Measurements from ENCODE around the gene RPUSD3.

Gene RPUSD3

DNA sequence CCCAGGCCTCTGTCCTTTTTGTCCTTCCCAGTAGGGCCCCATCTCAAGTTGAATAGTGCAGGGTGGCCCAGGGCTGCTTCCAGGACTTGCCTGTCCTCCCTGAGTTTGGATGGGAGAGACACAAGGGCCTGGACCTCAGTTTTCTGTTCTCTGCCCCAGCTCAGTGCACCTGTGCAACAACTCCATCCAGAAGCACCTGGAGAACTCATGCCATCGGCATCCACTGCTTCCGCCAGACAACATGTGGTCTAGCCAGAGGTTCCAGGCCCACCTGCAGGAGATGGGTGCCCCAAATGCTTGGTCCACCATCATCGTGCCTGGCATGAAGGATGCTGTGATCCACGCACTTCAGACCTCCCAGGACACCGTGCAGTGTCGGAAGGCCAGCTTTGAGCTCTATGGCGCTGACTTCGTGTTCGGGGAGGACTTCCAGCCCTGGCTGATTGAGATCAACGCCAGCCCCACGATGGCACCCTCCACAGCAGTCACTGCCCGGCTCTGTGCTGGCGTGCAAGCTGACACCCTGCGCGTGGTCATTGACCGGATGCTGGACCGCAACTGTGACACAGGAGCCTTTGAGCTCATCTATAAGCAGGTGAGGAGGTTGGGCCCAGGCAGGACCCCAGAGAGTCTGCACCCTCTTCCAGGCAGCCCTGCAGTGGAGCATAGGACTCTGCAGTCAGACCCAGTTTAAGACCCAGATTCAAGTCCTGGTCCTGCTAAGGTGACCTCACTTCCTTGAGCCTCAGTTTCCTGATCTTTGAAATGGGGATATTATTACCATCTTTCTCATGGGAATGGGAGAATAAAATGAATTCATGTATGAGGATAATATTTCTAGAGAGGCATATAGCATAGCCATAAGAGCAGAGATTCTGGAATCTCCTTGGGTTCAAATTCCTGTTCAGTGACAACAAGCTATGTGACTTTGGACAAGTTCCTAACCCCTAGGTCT is 14.7 kb downstream of the RPUSD3 start:
- DNase-seq (ENCODE audit: low read depth): no peak
- TF ChIP-seq, protein P1, sequence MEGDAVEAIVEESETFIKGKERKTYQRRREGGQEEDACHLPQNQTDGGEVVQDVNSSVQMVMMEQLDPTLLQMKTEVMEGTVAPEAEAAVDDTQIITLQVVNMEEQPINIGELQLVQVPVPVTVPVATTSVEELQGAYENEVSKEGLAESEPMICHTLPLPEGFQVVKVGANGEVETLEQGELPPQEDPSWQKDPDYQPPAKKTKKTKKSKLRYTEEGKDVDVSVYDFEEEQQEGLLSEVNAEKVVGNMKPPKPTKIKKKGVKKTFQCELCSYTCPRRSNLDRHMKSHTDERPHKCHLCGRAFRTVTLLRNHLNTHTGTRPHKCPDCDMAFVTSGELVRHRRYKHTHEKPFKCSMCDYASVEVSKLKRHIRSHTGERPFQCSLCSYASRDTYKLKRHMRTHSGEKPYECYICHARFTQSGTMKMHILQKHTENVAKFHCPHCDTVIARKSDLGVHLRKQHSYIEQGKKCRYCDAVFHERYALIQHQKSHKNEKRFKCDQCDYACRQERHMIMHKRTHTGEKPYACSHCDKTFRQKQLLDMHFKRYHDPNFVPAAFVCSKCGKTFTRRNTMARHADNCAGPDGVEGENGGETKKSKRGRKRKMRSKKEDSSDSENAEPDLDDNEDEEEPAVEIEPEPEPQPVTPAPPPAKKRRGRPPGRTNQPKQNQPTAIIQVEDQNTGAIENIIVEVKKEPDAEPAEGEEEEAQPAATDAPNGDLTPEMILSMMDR (IDR thresholded peaks at IDR 0.05; ENCODE audit: control insufficient read depth, extremely low read depth, insufficient read depth): no peak
- no peak overlapping the region for H3K4me3 ChIP-seq (ENCODE audit: low read depth, low read length)

DNA sequence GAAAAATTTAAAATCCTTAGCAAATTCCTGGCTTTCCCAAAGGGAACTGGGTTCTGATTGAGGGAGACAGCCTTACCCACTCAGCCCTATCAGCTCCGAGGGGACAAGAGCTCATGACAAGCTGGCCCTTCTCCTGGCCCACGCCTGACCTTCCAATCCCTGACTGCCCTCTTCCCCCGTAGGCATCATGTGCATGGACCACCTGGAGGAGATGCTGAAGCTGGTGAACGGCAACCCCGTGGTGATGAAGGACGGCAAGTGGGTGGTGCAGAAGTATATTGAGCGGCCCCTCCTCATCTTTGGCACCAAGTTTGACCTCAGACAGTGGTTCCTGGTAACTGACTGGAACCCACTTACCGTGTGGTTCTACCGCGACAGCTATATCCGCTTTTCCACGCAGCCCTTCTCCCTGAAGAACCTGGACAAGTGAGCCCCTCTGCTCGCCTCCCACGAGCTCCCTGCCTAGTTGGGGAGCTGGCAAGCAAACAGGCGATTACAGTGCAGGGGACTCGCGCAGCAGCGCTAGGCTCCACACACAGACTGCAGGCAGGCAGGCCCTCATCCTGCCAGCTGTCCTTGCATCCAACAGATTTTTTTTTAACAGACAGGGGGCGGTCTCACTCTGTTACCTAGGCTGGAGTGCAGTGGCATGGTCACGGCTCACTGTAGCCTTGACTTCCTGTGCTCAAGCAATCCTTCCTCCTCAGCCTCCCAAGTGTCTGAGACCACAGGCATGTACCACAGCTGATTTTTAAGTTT is 16.8 kb downstream of the RPUSD3 start:
- DNase-seq (ENCODE audit: low read depth): no peak
- TF ChIP-seq, protein P1 (IDR thresholded peaks at IDR 0.05; ENCODE audit: control insufficient read depth, extremely low read depth, insufficient read depth): peak; percentile 31; the same call in 1 of the 2 replicates

DNA sequence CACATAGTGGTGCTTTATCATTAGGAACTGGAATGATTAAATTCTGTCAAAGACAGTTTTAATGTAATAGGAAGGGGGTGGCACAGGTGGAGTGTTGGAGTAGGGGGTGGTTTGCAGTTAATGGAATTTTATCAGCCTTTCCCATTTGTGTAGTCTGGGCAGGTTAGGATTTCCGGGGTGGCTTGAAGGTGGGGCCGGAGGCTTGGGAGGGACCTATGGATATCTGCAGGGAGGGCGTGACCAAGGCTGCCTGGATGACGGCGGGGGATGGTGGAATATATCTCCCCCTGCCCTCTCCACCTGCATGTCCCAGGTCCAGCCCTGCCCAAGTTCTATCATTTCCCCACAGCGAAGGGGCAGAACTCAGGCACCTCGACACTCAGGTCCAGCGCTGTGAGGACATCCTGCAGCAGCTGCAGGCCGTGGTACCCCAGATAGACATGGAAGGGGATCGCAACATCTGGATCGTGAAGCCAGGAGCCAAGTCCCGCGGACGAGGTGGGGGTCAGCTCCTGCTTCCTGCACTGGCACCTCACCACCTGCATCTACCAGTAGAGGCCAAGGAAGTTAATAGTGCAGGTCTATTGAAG is 18.3 kb downstream of the RPUSD3 start:
- H3K4me3 ChIP-seq (ENCODE audit: low read depth, low read length): no peak overlapping the region
- TF ChIP-seq, protein P1 (IDR thresholded peaks at IDR 0.05; ENCODE audit: control insufficient read depth, extremely low read depth, insufficient read depth): no peak
- no peak for DNase-seq (ENCODE audit: low read depth)

More for the DNA sequence above, 16.8 kb downstream of the RPUSD3 start:
- no peak overlapping the region for H3K4me3 ChIP-seq (ENCODE audit: low read depth, low read length)

DNA sequence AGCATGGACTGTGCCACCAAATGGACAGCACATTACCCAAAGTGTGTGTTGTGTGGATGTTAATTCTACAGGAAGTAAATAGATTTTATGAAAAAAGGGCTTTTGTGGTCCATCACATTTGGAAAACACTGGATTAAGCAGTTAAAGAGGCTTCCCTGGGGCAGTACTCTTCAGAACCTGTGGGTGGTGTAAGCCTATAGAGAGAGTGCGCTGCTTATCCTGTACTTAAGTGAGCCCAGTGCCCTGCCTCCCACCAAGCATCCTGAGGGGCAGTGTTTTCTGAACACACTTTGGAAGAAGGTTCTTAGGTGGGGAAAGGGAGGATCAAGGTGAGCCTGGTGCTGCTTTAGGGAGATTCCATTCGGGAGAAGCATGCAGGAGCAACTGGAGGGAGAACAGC is 22.9 kb downstream of the RPUSD3 start:
- no peak for DNase-seq (ENCODE audit: low read depth)
- H3K4me3 ChIP-seq (ENCODE audit: low read depth, low read length): no peak overlapping the region
- TF ChIP-seq, protein P1 (IDR thresholded peaks at IDR 0.05; ENCODE audit: control insufficient read depth, extremely low read depth, insufficient read depth): peak; percentile 21; the same call in 1 of the 2 replicates

DNA sequence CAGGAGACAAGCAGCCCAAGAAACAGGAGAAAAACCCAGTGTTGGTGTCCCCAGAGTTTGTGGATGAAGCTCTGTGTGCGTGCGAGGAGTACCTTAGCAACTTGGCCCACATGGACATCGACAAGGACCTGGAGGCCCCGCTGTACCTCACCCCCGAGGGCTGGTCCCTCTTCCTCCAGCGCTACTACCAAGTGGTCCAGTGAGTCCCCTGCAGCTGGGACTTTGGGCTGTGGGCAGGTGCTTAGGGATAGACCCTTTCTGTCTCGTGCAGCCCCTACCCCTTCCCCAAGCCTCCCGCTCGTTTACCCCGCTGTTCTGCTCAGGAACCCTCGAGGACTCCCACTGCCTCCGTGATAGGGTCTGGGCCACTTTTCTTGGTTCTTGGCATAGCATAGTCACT is 23.3 kb downstream of the RPUSD3 start:
- H3K4me3 ChIP-seq (ENCODE audit: low read depth, low read length): no peak overlapping the region
- TF ChIP-seq, protein P1 (IDR thresholded peaks at IDR 0.05; ENCODE audit: control insufficient read depth, extremely low read depth, insufficient read depth): no peak
- no peak for DNase-seq (ENCODE audit: low read depth)

DNA sequence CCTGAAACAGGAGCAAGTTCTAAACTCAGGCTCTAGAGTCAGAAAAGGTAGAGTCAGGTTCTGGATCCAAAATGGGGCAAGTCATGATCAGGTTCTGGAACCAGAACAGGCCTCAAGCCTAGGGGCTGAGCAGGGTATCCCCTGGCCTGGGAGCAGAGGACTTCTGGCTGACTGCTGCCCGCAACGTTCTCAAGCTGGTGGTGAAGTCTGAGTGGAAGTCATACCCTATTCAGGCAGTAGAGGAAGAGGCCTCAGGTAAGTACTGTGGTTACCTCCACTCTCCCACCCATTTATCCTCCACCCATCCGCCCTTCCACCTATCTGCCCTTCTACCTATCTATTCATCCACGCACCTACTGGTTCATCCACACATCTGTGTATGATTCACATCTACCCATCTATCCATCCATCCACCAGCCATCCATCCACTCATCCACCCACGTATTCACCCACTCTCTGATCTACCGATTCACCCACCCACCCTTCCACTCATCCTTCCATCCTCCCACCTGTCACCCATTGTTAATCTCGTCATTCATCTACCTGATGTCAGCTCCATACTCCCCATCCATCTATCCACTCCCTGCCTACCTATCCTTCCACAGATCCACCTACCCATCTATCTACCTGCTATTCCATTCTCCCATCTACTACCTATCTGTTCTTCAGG is 25.0 kb downstream of the RPUSD3 start:
- no peak for DNase-seq (ENCODE audit: low read depth)
- TF ChIP-seq, protein P1 (IDR thresholded peaks at IDR 0.05; ENCODE audit: control insufficient read depth, extremely low read depth, insufficient read depth): no peak
- no peak overlapping the region for H3K4me3 ChIP-seq (ENCODE audit: low read depth, low read length)

Data from LNCaP clone FGC (cell line).